Testis (tissue), 3 donors: ENCODE results near the gene CEMIP. TPM values are rescaled to one million over a fixed set of nuclear protein-coding genes. Genes with fewer than 3 reads are reported as not detected.

Experiments
- DNase-seq: peaks from one replicate; pipeline ENCODE4 v3.0.0-alpha.2; 2019
- H3K27ac ChIP-seq, 2 donors: fragments of 200-600 bp; sonication (generic); one replicate each; pipeline ENCODE4 v1.5.1; 2019
- H3K27me3 ChIP-seq: fragments of 200-600 bp; sonication (generic); one replicate; pipeline ENCODE4 v1.5.1; 2019
- H3K36me3 ChIP-seq: fragments of 200-600 bp; sonication (generic); one replicate; pipeline ENCODE4 v1.5.1; 2017; ENCODE audit warnings: low read depth; ENCODE audit errors: missing control alignments
- H3K4me1 ChIP-seq: fragments of 200-600 bp; sonication (generic); one replicate; pipeline ENCODE4 v1.5.1; 2019
- H3K4me3 ChIP-seq, 2 donors: fragments of 200-600 bp; sonication (generic); one replicate each; pipeline ENCODE4 v1.5.1; 2017 to 2019
- H3K9me3 ChIP-seq: fragments of 200-600 bp; sonication (generic); one replicate; pipeline ENCODE4 v1.5.1; 2017
- CTCF ChIP-seq, 3 experiments: fragments of 450-650 bp in 2 of 3; fragments of 200-600 bp in 1 of 3; sonication (generic) in 1 of 3; IDR thresholded peaks; one replicate each; pipeline ENCODE4 v1.5.1; 2016 to 2019; ENCODE audit warnings: antibody characterized with exemption in 3 of 3, mild to moderate bottlenecking in 2 of 3, moderate library complexity in 1 of 3
- POLR2A ChIP-seq: fragments of 450-650 bp; IDR thresholded peaks from one replicate; pipeline ENCODE4 v1.6.1; 2017; ENCODE audit warnings: antibody characterized with exemption, mild to moderate bottlenecking, moderate library complexity
- WGBS, 2 donors: methylation state at CpG; one replicate each; pipeline ENCODE4 v1.1.5; 2018; 5-methylcytosine and 5-hydroxymethylcytosine counted together
- intact Hi-C: fragments of 100-400 bp; cut with DNase I; formaldehyde crosslinking; loops from one replicate; pipeline ENCODE4 v1.15.1; 2023; ENCODE audit warnings: low total_unique reads
- polyA plus RNA-seq: library from polyadenylated mRNA; stranded (reverse); fragments of 350-450 nt; fragmentation: Illumina TruSeq; extraction: RNeasy Lipid Tissue Mini Kit (QIAGEN cat#74804); gene quantifications from one replicate; pipeline ENCODE4 v1.2.3, GENCODE V29; 2014; ENCODE audit warnings: low read depth, low replicate concordance; ENCODE audit not compliant: insufficient read depth
- total RNA-seq, 2 donors: library from RNA; depleted of rRNA; stranded (reverse); fragments of >200 nt; gene quantifications; one replicate each; pipeline ENCODE4 v1.2.3, GENCODE V29; 2016

Gene CEMIP
- total and polyA plus RNA-seq, 3 donors from 2014 or later = 7.5 to 21.5 (median 8.3) TPM

GRCh38 chr15:80743189-80743833, 35.9 kb upstream of the CEMIP start:
- Histone ChIP-seq H3K9me3 (no peaks in the 10 kb centered on the region), H3K4me1 (no peaks in the 10 kb centered on the region), H3K4me3 (no peak overlapping the region), H3K36me3 (no peaks in the 10 kb centered on the region), H3K27ac (no peak overlapping the region), H3K27me3 (no peaks in the 10 kb centered on the region)
- no peak for DNase-seq
- TF ChIP-seq POLR2A (no peak), CTCF (IDR thresholded peaks at IDR 0.05) (no peak)
- WGBS, 2 donors = 90 to 93% methylated on average over 11 of the region's 11 CpGs
- intact Hi-C loops = no loop called here

GRCh38 chr15:80744415-80744814, 34.8 kb upstream of the CEMIP start:
- Histone ChIP-seq H3K4me1 (no peaks in the 10 kb centered on the region), H3K36me3 (no peaks in the 10 kb centered on the region), H3K27ac (no peak overlapping the region), H3K4me3 (no peak overlapping the region), H3K9me3 (no peaks in the 10 kb centered on the region), H3K27me3 (no peaks in the 10 kb centered on the region)
- 91 to 92% methylated on average over 6 of the region's 6 CpGs for WGBS, 2 donors
- intact Hi-C loops = no loop called here
- no peak for TF ChIP-seq POLR2A
- TF ChIP-seq CTCF (IDR thresholded peaks at IDR 0.05) = no peak
- DNase-seq = no peak

- H3K27me3 ChIP-seq = no peaks in the 10 kb centered on the region
- H3K9me3 ChIP-seq = no peaks in the 10 kb centered on the region
- TF ChIP-seq CTCF (IDR thresholded peaks at IDR 0.05) (no peak), POLR2A (no peak)
- no peak overlapping the region for H3K27ac ChIP-seq
- H3K36me3 ChIP-seq = no peaks in the 10 kb centered on the region
- DNase-seq = no peak
- WGBS, 2 donors = 37 to 52% methylated on average over 1 of the region's 1 CpG
- no peak overlapping the region for H3K4me3 ChIP-seq
- intact Hi-C loops = no loop called here
- H3K4me1 ChIP-seq = no peaks in the 10 kb centered on the region
Observed at GRCh38 chr15:80744826-80745225, 34.3 kb upstream of the CEMIP start.

- intact Hi-C loops = no loop called here
- 86 to 92% methylated on average over 1 of the region's 1 CpG for WGBS, 2 donors
- Histone ChIP-seq H3K36me3 (no peaks in the 10 kb centered on the region), H3K4me1 (no peaks in the 10 kb centered on the region), H3K27me3 (no peaks in the 10 kb centered on the region), H3K4me3 (no peak overlapping the region), H3K27ac (no peak overlapping the region), H3K9me3 (no peaks in the 10 kb centered on the region)
- no peak for TF ChIP-seq POLR2A
- DNase-seq = no peak
Observed at GRCh38 chr15:80745888-80746287, 33.3 kb upstream of the CEMIP start.

- intact Hi-C loops = no loop called here
- DNase-seq = no peak
- Histone ChIP-seq H3K4me1 (no peaks in the 10 kb centered on the region), H3K4me3 (no peak overlapping the region), H3K9me3 (no peaks in the 10 kb centered on the region), H3K27me3 (no peaks in the 10 kb centered on the region), H3K27ac (no peak overlapping the region), H3K36me3 (no peaks in the 10 kb centered on the region)
- WGBS, 2 donors = 70 to 77% methylated on average over 16 of the region's 16 CpGs
- TF ChIP-seq CTCF (IDR thresholded peaks at IDR 0.05) = no peak
- no peak for TF ChIP-seq POLR2A
Observed at GRCh38 chr15:80747317-80748053, 31.7 kb upstream of the CEMIP start.
